ENCODE results near the gene RADX. TPM values are rescaled to one million over a fixed set of nuclear protein-coding genes. Genes with fewer than 3 reads are reported as not detected.

RADX gene
- total RNA-seq, 2 experiments from 2014 or later = 30.8 to 35.7 TPM

- Histone ChIP-seq H3K4me1 (ENCODE audit: insufficient read depth, low read length, poor library complexity, severe bottlenecking) (no peaks in the 10 kb centered on the region), H3K9me2 (ENCODE audit: insufficient read depth, low read length) (no peaks in the 10 kb centered on the region), H3K4me3 (ENCODE audit: low read depth, low read length, poor library complexity, severe bottlenecking) (no peak overlapping the region), H3K4me2 (ENCODE audit: low read length) (no peak overlapping the region), H3K27ac (ENCODE audit: low read depth, low read length, poor library complexity, severe bottlenecking) (no peak overlapping the region), H3K9me3 (ENCODE audit: low read length) (no peaks in the 10 kb centered on the region), H3K36me3 (ENCODE audit: insufficient read depth, low read length) (no peaks in the 10 kb centered on the region), H3K79me2 (ENCODE audit: insufficient read depth, low read depth, low read length) (no peaks in the 10 kb centered on the region), H2AFZ (ENCODE audit: low read length) (no peak overlapping the region), H4K20me1 (ENCODE audit: insufficient read depth, low read length) (no peaks in the 10 kb centered on the region)
- DNase-seq (ENCODE audit: low spot score) = no peak
- intact Hi-C loops (cut with micrococcal nuclease; ENCODE audit: unreplicated experiment) = no loop called here
- ChIA-PET POLR2A (no interaction called here), CTCF (ENCODE audit: unreplicated experiment) (no interaction called here)
- BruUV-seq (replicated peaks) = no TSS peak
- TF ChIP-seq EZH2phosphoT487 (IDR thresholded peaks at IDR 0.05; ENCODE audit: borderline replicate concordance, low read depth, low read length) = no peak
- TF ChIP-seq, protein P1, sequence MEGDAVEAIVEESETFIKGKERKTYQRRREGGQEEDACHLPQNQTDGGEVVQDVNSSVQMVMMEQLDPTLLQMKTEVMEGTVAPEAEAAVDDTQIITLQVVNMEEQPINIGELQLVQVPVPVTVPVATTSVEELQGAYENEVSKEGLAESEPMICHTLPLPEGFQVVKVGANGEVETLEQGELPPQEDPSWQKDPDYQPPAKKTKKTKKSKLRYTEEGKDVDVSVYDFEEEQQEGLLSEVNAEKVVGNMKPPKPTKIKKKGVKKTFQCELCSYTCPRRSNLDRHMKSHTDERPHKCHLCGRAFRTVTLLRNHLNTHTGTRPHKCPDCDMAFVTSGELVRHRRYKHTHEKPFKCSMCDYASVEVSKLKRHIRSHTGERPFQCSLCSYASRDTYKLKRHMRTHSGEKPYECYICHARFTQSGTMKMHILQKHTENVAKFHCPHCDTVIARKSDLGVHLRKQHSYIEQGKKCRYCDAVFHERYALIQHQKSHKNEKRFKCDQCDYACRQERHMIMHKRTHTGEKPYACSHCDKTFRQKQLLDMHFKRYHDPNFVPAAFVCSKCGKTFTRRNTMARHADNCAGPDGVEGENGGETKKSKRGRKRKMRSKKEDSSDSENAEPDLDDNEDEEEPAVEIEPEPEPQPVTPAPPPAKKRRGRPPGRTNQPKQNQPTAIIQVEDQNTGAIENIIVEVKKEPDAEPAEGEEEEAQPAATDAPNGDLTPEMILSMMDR (conservative IDR thresholded peaks at IDR 0.05; ENCODE audit: low read length) = no peak
Measured at GRCh38 chrX:106566362-106566761, 45.4 kb upstream of the RADX start.

GRCh38 chrX:106581856-106582255 lies 29.9 kb upstream of the RADX start:
- Histone ChIP-seq H4K20me1 (ENCODE audit: insufficient read depth, low read length) (no peaks in the 10 kb centered on the region), H3K27ac (ENCODE audit: low read depth, low read length, poor library complexity, severe bottlenecking) (no peak overlapping the region), H2AFZ (ENCODE audit: low read length) (no peak overlapping the region), H3K4me2 (ENCODE audit: low read length) (no peak overlapping the region), H3K9me2 (ENCODE audit: insufficient read depth, low read length) (no peaks in the 10 kb centered on the region), H3K4me3 (ENCODE audit: low read depth, low read length, poor library complexity, severe bottlenecking) (no peak overlapping the region), H3K9me3 (ENCODE audit: low read length) (no peaks in the 10 kb centered on the region), H3K79me2 (ENCODE audit: insufficient read depth, low read depth, low read length) (no peaks in the 10 kb centered on the region), H3K36me3 (ENCODE audit: insufficient read depth, low read length) (no peaks in the 10 kb centered on the region), H3K4me1 (ENCODE audit: insufficient read depth, low read length, poor library complexity, severe bottlenecking) (no peaks in the 10 kb centered on the region)
- POLR2A ChIA-PET = interaction anchor here (0.6 kb wide), 2 partner anchors 33 to 1239 kb away, joined by 3 read pairs; no protein-coding TSS in a partner anchor
- no peak for TF ChIP-seq EZH2phosphoT487 (IDR thresholded peaks at IDR 0.05; ENCODE audit: borderline replicate concordance, low read depth, low read length)
- TF ChIP-seq, protein P1 (conservative IDR thresholded peaks at IDR 0.05; ENCODE audit: low read length) = no peak
- intact Hi-C loops (cut with micrococcal nuclease; ENCODE audit: unreplicated experiment) = no loop called here
- no peak for DNase-seq (ENCODE audit: low spot score)
- no TSS peak for BruUV-seq (replicated peaks)
- CTCF ChIA-PET (ENCODE audit: unreplicated experiment) = no interaction called here

- H3K36me3 ChIP-seq (ENCODE audit: insufficient read depth, low read length) = no peaks in the 10 kb centered on the region
- CTCF ChIA-PET (ENCODE audit: unreplicated experiment) = no interaction called here
- no peak overlapping the region for H3K4me2 ChIP-seq (ENCODE audit: low read length)
- H3K79me2 ChIP-seq (ENCODE audit: insufficient read depth, low read depth, low read length) = no peaks in the 10 kb centered on the region
- H3K27ac ChIP-seq (ENCODE audit: low read depth, low read length, poor library complexity, severe bottlenecking) = no peak overlapping the region
- no peak overlapping the region for H3K4me3 ChIP-seq (ENCODE audit: low read depth, low read length, poor library complexity, severe bottlenecking)
- H3K9me2 ChIP-seq (ENCODE audit: insufficient read depth, low read length) = no peaks in the 10 kb centered on the region
- POLR2A ChIA-PET = no interaction called here
- no peak for TF ChIP-seq EZH2phosphoT487 (IDR thresholded peaks at IDR 0.05; ENCODE audit: borderline replicate concordance, low read depth, low read length)
- TF ChIP-seq, protein P1 (conservative IDR thresholded peaks at IDR 0.05; ENCODE audit: low read length) = no peak
- no peaks in the 10 kb centered on the region for H3K4me1 ChIP-seq (ENCODE audit: insufficient read depth, low read length, poor library complexity, severe bottlenecking)
- H2AFZ ChIP-seq (ENCODE audit: low read length) = no peak overlapping the region
- H3K9me3 ChIP-seq (ENCODE audit: low read length) = no peaks in the 10 kb centered on the region
- DNase-seq (ENCODE audit: low spot score) = no peak
- intact Hi-C loops (cut with micrococcal nuclease; ENCODE audit: unreplicated experiment) = no loop called here
- no TSS peak for BruUV-seq (replicated peaks)
- no peaks in the 10 kb centered on the region for H4K20me1 ChIP-seq (ENCODE audit: insufficient read depth, low read length)
Measured at GRCh38 chrX:106585478-106585877, 26.3 kb upstream of the RADX start.

Measured in OCI-LY7 (cell line).